Measurements from ENCODE around the gene POLR2L.

GRCh38 chr11:792535-792821, 49.9 kb downstream of the POLR2L start:
- no peak for TF ChIP-seq CTCF (IDR thresholded peaks at IDR 0.05)
- TF ChIP-seq EZH2 (IDR thresholded peaks at IDR 0.05; ENCODE audit: borderline replicate concordance, insufficient read depth, low read depth, low read length, poor library complexity, severe bottlenecking), result no peak
